Smooth muscle cell (in vitro differentiated cells): ENCODE data around the gene CMIP. TPM values are rescaled to one million over a fixed set of nuclear protein-coding genes. Genes with fewer than 3 reads are reported as not detected.
A peak's percentile ranks its signal among the peaks of the same experiment; 100 is the strongest.

ENCODE experiments used
- DNase-seq: peaks from one replicate; lab custom pipeline; 2025; ENCODE audit not compliant: unreplicated experiment; lab: John Stamatoyannopoulos, UW
- H2AFZ ChIP-seq: fragments of 200-600 bp; sonication (generic); 2 replicates; pipeline ENCODE4 v1.6.0; 2016; ENCODE audit warnings: antibody characterized with exemption, low read depth, mild to moderate bottlenecking
- H3F3A ChIP-seq: fragments of 200-600 bp; sonication (generic); 2 replicates; pipeline ENCODE4 v1.6.0; 2017; ENCODE audit warnings: antibody characterized with exemption, low read depth
- H3K27ac ChIP-seq: fragments of 200-600 bp; sonication (generic); 2 replicates; pipeline ENCODE4 v1.5.1; 2016; ENCODE audit warnings: low read depth, mild to moderate bottlenecking
- H3K27me3 ChIP-seq: fragments of 200-600 bp; sonication (generic); 2 replicates; pipeline ENCODE4 v1.6.1; 2016; ENCODE audit warnings: low read depth, mild to moderate bottlenecking
- H3K36me3 ChIP-seq: fragments of 200-600 bp; sonication (generic); 2 replicates; pipeline ENCODE4 v1.5.1; 2016; ENCODE audit warnings: low read depth
- H3K4me1 ChIP-seq: fragments of 200-600 bp; sonication (generic); 2 replicates; pipeline ENCODE4 v1.5.1; 2016; ENCODE audit warnings: low read depth
- H3K4me2 ChIP-seq: fragments of 200-600 bp; sonication (generic); 2 replicates; pipeline ENCODE4 v1.6.0; 2016; ENCODE audit warnings: mild to moderate bottlenecking
- H3K4me3 ChIP-seq: fragments of 200-600 bp; sonication (generic); 2 replicates; pipeline ENCODE4 v1.5.1; 2016; ENCODE audit warnings: mild to moderate bottlenecking
- H3K79me2 ChIP-seq: fragments of 200-600 bp; sonication (generic); 2 replicates; pipeline ENCODE4 v1.6.0; 2016; ENCODE audit warnings: low read depth, mild to moderate bottlenecking
- H3K9ac ChIP-seq: fragments of 200-600 bp; sonication (generic); 2 replicates; pipeline ENCODE4 v1.6.0; 2016; ENCODE audit warnings: low read depth
- H3K9me3 ChIP-seq: fragments of 200-600 bp; sonication (generic); replicated peaks from 2 replicates; pipeline ENCODE4 v1.5.1; 2016; ENCODE audit warnings: low read depth
- H4K20me1 ChIP-seq: fragments of 200-600 bp; sonication (generic); 2 replicates; pipeline ENCODE4 v1.6.0; 2016; ENCODE audit warnings: low read depth
- CTCF ChIP-seq: fragments of 200-600 bp; sonication (generic); IDR thresholded peaks from 2 replicates; pipeline ENCODE4 v1.5.1; 2017; ENCODE audit warnings: borderline replicate concordance, mild to moderate bottlenecking, antibody characterized with exemption; ENCODE audit not compliant: insufficient read depth, poor library complexity, severe bottlenecking
- WGBS: methylation state at CpG from one replicate; pipeline ENCODE4 v1.1.7; 2016; ENCODE audit warnings: low lambda C conversion rate; 5-methylcytosine and 5-hydroxymethylcytosine counted together
- polyA plus RNA-seq: library from polyadenylated mRNA; unstranded; fragments of >200 nt; fragmentation: Nextera tagmentation; extraction: Ambion mirVana; gene quantifications from 2 replicates; pipeline ENCODE4 v1.2.1, GENCODE V29; 2016
- total RNA-seq: library from RNA; depleted of rRNA; stranded (reverse); fragments of >200 nt; gene quantifications from 2 replicates; pipeline ENCODE4 v1.2.3, GENCODE V29; 2014

CMIP gene
- total and polyA plus RNA-seq, 2 experiments from 2014 or later = 2.5 to 44.5 TPM

GRCh38 chr16:81445143-81445961 lies 744 bp downstream of the CMIP start:
- peaks cover 25% of the 10 kb centered on the region for H3K4me1 ChIP-seq
- peak overlapping the region; percentile 96 for H3K4me2 ChIP-seq
- H3K27ac ChIP-seq = peak overlapping the region; percentile 91
- H2AFZ ChIP-seq = no peak overlapping the region
- H3K9me3 ChIP-seq = no peaks in the 10 kb centered on the region
- peaks cover 36% of the 10 kb centered on the region for H4K20me1 ChIP-seq
- no peaks in the 10 kb centered on the region for H3F3A ChIP-seq
- no peak for DNase-seq
- TF ChIP-seq CTCF = peak; percentile 21
- no peaks in the 10 kb centered on the region for H3K36me3 ChIP-seq
- H3K27me3 ChIP-seq = no peaks in the 10 kb centered on the region
- peaks cover 53% of the 10 kb centered on the region for H3K79me2 ChIP-seq
- peak overlapping the region; percentile 92 for H3K4me3 ChIP-seq
- H3K9ac ChIP-seq = peak overlapping the region; percentile 93
- under 1% methylated on average over 35 of the region's 62 CpGs for WGBS

- peak overlapping the region; percentile 96 for H3K4me2 ChIP-seq
- H3F3A ChIP-seq = no peaks in the 10 kb centered on the region
- no peak for TF ChIP-seq CTCF
- peaks cover 45% of the 10 kb centered on the region for H4K20me1 ChIP-seq
- peak overlapping the region; percentile 91 for H3K27ac ChIP-seq
- peak overlapping the region; percentile 92 for H3K4me3 ChIP-seq
- H3K4me1 ChIP-seq = peaks cover 28% of the 10 kb centered on the region
- H3K9ac ChIP-seq = peak overlapping the region; percentile 93
- H3K27me3 ChIP-seq = no peaks in the 10 kb centered on the region
- H3K79me2 ChIP-seq = peaks cover 62% of the 10 kb centered on the region
- DNase-seq = no peak
- H2AFZ ChIP-seq = no peak overlapping the region
- 8% methylated on average over 23 of the region's 23 CpGs for WGBS
- no peaks in the 10 kb centered on the region for H3K36me3 ChIP-seq
- no peaks in the 10 kb centered on the region for H3K9me3 ChIP-seq
These were observed 1.6 kb downstream of the CMIP start for GRCh38 chr16:81445966-81446906.

- H3K9me3 ChIP-seq = no peaks in the 10 kb centered on the region
- peak overlapping the region; percentile 92 for H3K4me3 ChIP-seq
- H3K27me3 ChIP-seq = no peaks in the 10 kb centered on the region
- DNase-seq = no peak
- H3K79me2 ChIP-seq = peaks cover 69% of the 10 kb centered on the region
- no peaks in the 10 kb centered on the region for H3K36me3 ChIP-seq
- peak overlapping the region; percentile 96 for H3K4me2 ChIP-seq
- H3K9ac ChIP-seq = peak overlapping the region; percentile 93
- H2AFZ ChIP-seq = no peak overlapping the region
- peaks cover 34% of the 10 kb centered on the region for H3K4me1 ChIP-seq
- H3K27ac ChIP-seq = peak overlapping the region; percentile 91
- no peaks in the 10 kb centered on the region for H3F3A ChIP-seq
- 5% methylated on average over 14 of the region's 14 CpGs for WGBS
- H4K20me1 ChIP-seq = peaks cover 52% of the 10 kb centered on the region
- TF ChIP-seq CTCF = no peak
These were observed 2.3 kb downstream of the CMIP start for GRCh38 chr16:81446907-81447268.
